Body of pancreas (tissue), 4 donors: ENCODE results near the gene ARID1B.

Source experiments
- CTCF ChIP-seq, 7 experiments: fragments of 450-650 bp in 4 of 7; fragments of 200-600 bp in 3 of 7; sonication (generic) in 3 of 7; IDR thresholded peaks; one replicate each; pipeline ENCODE4 v1.5.1; 2016 to 2019; ENCODE audit warnings: antibody characterized with exemption in 7 of 7
- POLR2A ChIP-seq, 3 donors: fragments of 450-650 bp; IDR thresholded peaks; one replicate each; pipeline ENCODE4 v1.6.1; 2016; ENCODE audit warnings: antibody characterized with exemption in 3 of 3, mild to moderate bottlenecking in 2 of 3

GRCh38 chr6:157152556-157152955, 375.4 kb downstream of the ARID1B start:
- TF ChIP-seq CTCF (IDR thresholded peaks at IDR 0.05) (no peak), POLR2A (IDR thresholded peaks at IDR 0.05) (no peak)
